ENCODE data around the gene MTG2.

MTG2 gene

DNA sequence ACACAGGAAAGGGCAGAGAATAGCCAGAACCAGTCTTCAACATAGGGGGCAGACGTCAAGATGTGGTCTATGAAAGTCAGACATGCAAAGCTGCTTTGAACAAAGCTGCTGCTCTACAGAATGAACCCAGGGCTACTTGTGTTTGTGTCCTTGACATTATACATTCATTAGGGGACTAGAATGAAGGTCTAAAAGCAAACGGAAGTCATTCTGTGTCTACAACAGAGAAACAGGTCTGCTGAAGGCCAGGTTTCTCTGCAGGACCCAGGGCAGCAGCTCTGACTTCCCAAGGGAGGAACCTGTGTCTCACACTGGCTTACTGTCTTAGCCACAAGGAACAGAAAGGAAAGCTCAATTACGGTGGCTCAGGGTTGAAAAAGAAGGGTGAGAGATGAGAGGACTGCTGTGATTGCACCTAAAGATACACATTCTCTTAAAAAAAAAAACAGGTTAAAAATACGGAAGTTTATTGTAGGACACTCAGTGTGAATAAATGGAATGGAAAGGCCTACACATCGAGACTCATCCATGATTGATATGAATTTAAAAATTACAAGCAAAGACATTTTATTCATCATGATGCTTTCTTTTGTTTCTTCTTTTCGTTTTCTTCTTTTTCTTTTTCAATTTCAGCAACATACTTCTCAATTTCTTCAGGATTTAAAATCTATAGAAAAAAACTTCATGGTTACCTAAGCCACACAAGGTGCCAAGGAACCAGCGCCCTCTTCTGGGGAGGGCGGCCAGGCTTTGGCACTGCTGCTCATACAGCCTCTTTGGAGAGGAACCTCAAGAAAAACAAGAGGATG is 46.3 kb upstream of the MTG2 start:
- no peak overlapping the region for H3K4me3 ChIP-seq (ENCODE audit: low read length)
- DNase-seq (ENCODE audit: low read depth), result peak; percentile 79
- TF ChIP-seq, protein P1, sequence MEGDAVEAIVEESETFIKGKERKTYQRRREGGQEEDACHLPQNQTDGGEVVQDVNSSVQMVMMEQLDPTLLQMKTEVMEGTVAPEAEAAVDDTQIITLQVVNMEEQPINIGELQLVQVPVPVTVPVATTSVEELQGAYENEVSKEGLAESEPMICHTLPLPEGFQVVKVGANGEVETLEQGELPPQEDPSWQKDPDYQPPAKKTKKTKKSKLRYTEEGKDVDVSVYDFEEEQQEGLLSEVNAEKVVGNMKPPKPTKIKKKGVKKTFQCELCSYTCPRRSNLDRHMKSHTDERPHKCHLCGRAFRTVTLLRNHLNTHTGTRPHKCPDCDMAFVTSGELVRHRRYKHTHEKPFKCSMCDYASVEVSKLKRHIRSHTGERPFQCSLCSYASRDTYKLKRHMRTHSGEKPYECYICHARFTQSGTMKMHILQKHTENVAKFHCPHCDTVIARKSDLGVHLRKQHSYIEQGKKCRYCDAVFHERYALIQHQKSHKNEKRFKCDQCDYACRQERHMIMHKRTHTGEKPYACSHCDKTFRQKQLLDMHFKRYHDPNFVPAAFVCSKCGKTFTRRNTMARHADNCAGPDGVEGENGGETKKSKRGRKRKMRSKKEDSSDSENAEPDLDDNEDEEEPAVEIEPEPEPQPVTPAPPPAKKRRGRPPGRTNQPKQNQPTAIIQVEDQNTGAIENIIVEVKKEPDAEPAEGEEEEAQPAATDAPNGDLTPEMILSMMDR (IDR thresholded peaks at IDR 0.05; ENCODE audit: insufficient read depth, low read depth, low read length, missing control alignments), result peak; percentile 96

GRCh38 chr20:62137092-62137384 is 45.8 kb upstream of the MTG2 start:
- DNase-seq (ENCODE audit: low read depth), result no peak
- H3K4me3 ChIP-seq (ENCODE audit: low read length), result no peak overlapping the region
- TF ChIP-seq, protein P1 (IDR thresholded peaks at IDR 0.05; ENCODE audit: insufficient read depth, low read depth, low read length, missing control alignments), result no peak

GRCh38 chr20:62137478-62138203 is 45.2 kb upstream of the MTG2 start:
- no peak for DNase-seq (ENCODE audit: low read depth)
- H3K4me3 ChIP-seq (ENCODE audit: low read length), result no peak overlapping the region
- TF ChIP-seq, protein P1 (IDR thresholded peaks at IDR 0.05; ENCODE audit: insufficient read depth, low read depth, low read length, missing control alignments), result no peak

DNA sequence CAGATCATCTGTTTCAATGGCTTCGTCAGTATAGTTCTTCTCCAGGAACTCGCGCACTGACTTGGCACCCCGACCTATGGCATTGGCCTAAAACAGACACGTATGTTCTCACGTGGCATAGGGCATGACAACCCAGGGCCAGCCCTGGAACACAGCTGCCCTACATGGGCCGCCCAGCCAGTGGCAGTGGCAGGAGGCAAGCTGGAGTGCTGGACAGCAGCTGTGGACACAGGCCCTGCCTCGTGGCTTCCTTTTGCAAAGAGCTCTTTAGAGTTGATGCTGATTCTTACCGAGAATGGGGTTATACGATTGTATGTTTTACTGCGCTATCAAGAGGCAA is 44.7 kb upstream of the MTG2 start:
- DNase-seq (ENCODE audit: low read depth), result no peak
- H3K4me3 ChIP-seq (ENCODE audit: low read length), result no peak overlapping the region
- TF ChIP-seq, protein P1 (IDR thresholded peaks at IDR 0.05; ENCODE audit: insufficient read depth, low read depth, low read length, missing control alignments), result no peak

DNA sequence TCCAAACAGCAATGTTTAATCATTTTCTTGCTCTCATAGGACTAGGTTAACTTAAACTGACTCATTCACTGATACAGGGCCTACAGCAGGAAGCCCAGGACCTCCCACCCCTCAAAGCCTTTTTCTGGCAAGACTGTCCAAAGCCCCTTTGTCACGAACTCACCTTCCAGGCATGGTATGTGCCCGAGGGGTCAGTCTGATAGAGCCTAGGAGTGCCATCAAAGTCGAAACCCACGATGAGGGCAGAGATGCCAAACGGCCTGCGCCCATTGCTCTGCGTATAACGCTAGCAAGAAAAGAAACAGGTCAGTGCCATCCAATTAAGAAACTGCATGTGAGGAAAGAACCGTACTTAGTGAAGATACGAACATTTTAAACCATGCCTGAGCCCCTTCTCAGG is 43.9 kb upstream of the MTG2 start:
- TF ChIP-seq, protein P1 (IDR thresholded peaks at IDR 0.05; ENCODE audit: insufficient read depth, low read depth, low read length, missing control alignments), result no peak
- DNase-seq (ENCODE audit: low read depth), result no peak
- H3K4me3 ChIP-seq (ENCODE audit: low read length), result no peak overlapping the region

DNA sequence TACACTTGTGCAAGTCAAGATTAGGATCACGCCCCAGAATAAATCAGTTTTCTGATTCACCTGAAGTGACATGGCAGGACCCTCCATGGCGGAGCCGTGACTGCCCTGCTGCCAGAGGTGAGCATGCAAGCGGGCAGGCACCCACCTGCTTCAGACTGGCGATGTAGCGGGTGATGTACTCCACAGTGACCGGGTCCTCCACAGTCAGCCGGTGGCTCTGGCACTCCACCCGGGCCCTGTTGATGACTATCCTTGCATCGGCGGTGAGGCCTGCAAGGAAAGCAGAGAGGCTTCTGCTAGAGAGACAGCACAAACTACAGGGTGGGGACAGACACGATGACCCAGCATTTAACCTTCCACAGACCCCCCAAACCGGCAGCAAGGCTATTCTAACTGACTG is 43.2 kb upstream of the MTG2 start:
- no peak for DNase-seq (ENCODE audit: low read depth)
- H3K4me3 ChIP-seq (ENCODE audit: low read length), result no peak overlapping the region
- TF ChIP-seq, protein P1 (IDR thresholded peaks at IDR 0.05; ENCODE audit: insufficient read depth, low read depth, low read length, missing control alignments), result no peak

- no peak for DNase-seq (ENCODE audit: low read depth)
- no peak overlapping the region for H3K4me3 ChIP-seq (ENCODE audit: low read length)
- TF ChIP-seq, protein P1 (IDR thresholded peaks at IDR 0.05; ENCODE audit: insufficient read depth, low read depth, low read length, missing control alignments), result no peak
Measured at GRCh38 chr20:62141043-62141396, 41.8 kb upstream of the MTG2 start.

Data from epithelial cell of esophagus (primary cell).